CD14-positive monocyte (primary cell): ENCODE measurements around the gene MYRF. TPM values are rescaled to one million over a fixed set of nuclear protein-coding genes. Genes with fewer than 3 reads are reported as not detected.

Experiments used
- DNase-seq, 3 donors: peaks; one replicate each; pipeline ENCODE4 v3.0.0-alpha.2; 2011 to 2022
- H2AFZ ChIP-seq: 2 replicates; pipeline ENCODE4 v1.6.0; 2012; ENCODE audit warnings: mild to moderate bottlenecking, low read depth, low read length, inconsistent platforms; ENCODE audit not compliant: insufficient read depth, poor library complexity, severe bottlenecking
- H3K27ac ChIP-seq, 2 donors: 1 replicate in 1 of 2; 2 replicates in 1 of 2; pipeline ENCODE4 v1.5.1; 2012 to 2013; ENCODE audit warnings: low read length in 2 of 2, control low read depth in 1 of 2, inconsistent platforms in 1 of 2, low read depth in 1 of 2, mild to moderate bottlenecking in 1 of 2
- H3K27me3 ChIP-seq, 2 donors: one replicate each; pipeline versions ENCODE4 v1.6.0 to v1.6.1; 2011 to 2013; ENCODE audit warnings: low read length in 2 of 2; ENCODE audit not compliant: control insufficient read depth in 2 of 2, insufficient read depth in 2 of 2
- H3K36me3 ChIP-seq, 2 donors: replicated peaks in 1 of 2; 1 replicate in 1 of 2; 2 replicates in 1 of 2; pipeline versions ENCODE4 v1.5.1 to v1.6.1; 2012 to 2013; ENCODE audit warnings: low read length in 2 of 2, control low read depth in 1 of 2, inconsistent platforms in 1 of 2, mild to moderate bottlenecking in 1 of 2; ENCODE audit not compliant: insufficient read depth in 2 of 2, control insufficient read depth in 1 of 2
- H3K4me1 ChIP-seq, 2 donors: 1 replicate in 1 of 2; 2 replicates in 1 of 2; pipeline versions ENCODE4 v1.5.1 to v1.6.1; 2012 to 2013; ENCODE audit warnings: low read length in 2 of 2, control low read depth in 1 of 2, inconsistent platforms in 1 of 2, mild to moderate bottlenecking in 1 of 2, moderate library complexity in 1 of 2; ENCODE audit not compliant: insufficient read depth in 2 of 2, control insufficient read depth in 1 of 2
- H3K4me2 ChIP-seq: replicated peaks from 2 replicates; pipeline ENCODE3; 2012; ENCODE audit warnings: low read length, moderate library complexity, mild to moderate bottlenecking; ENCODE audit not compliant: poor library complexity, severe bottlenecking; ENCODE audit errors: extremely low read depth
- H3K4me3 ChIP-seq, 3 experiments: fragments of 200-600 bp in 1 of 3; sonication (generic) in 1 of 3; replicated peaks in 1 of 3; 1 replicate in 2 of 3; 2 replicates in 1 of 3; pipeline ENCODE4 v1.5.1; 2011 to 2013; ENCODE audit warnings: low read length in 3 of 3, mild to moderate bottlenecking in 3 of 3, control low read depth in 2 of 3, low read depth in 2 of 3, inconsistent platforms in 1 of 3, moderate library complexity in 1 of 3
- H3K79me2 ChIP-seq: 2 replicates; pipeline ENCODE4 v1.6.0; 2012; ENCODE audit warnings: mild to moderate bottlenecking, control low read depth, inconsistent platforms, low read length, moderate library complexity; ENCODE audit not compliant: insufficient read depth
- H3K9ac ChIP-seq: 2 replicates; pipeline ENCODE4 v1.6.0; 2017; ENCODE audit warnings: low read length, mild to moderate bottlenecking; ENCODE audit not compliant: insufficient read depth, poor library complexity, severe bottlenecking
- H3K9me3 ChIP-seq, 2 donors: replicated peaks in 1 of 2; 1 replicate in 1 of 2; 2 replicates in 1 of 2; pipeline versions ENCODE4 v1.5.1 to v1.6.1; 2012 to 2013; ENCODE audit warnings: low read length in 2 of 2, control low read depth in 1 of 2; ENCODE audit not compliant: control insufficient read depth in 1 of 2, insufficient read depth in 1 of 2
- H4K20me1 ChIP-seq: 2 replicates; pipeline ENCODE4 v1.6.0; 2012; ENCODE audit warnings: mild to moderate bottlenecking, low read length, control low read depth, moderate library complexity; ENCODE audit not compliant: insufficient read depth
- H3K27ac Mint-ChIP-seq, 7 donors: one replicate each; pipeline ENCODE4 v1.8.0; 2020; ENCODE audit warnings: mild to moderate bottlenecking in 7 of 7, mixed read lengths in 7 of 7, moderate library complexity in 6 of 7, inconsistent platforms in 2 of 7
- H3K27me3 Mint-ChIP-seq, 3 donors: one replicate each; pipeline ENCODE4 v1.8.0; 2021 to 2022; ENCODE audit warnings: low read depth in 3 of 3, mild to moderate bottlenecking in 3 of 3, mixed read lengths in 3 of 3, moderate library complexity in 3 of 3, inconsistent platforms in 1 of 3
- H3K36me3 Mint-ChIP-seq, 2 donors: one replicate each; pipeline ENCODE4 v1.8.0; 2020; ENCODE audit warnings: mixed read lengths in 2 of 2, inconsistent platforms in 1 of 2, mild to moderate bottlenecking in 1 of 2
- H3K4me1 Mint-ChIP-seq: one replicate; pipeline ENCODE4 v1.8.0; 2020; ENCODE audit warnings: mild to moderate bottlenecking, mixed read lengths
- H3K4me3 Mint-ChIP-seq, 2 donors: one replicate each; pipeline ENCODE4 v1.8.0; 2020; ENCODE audit warnings: mild to moderate bottlenecking in 2 of 2, mixed read lengths in 2 of 2, moderate library complexity in 1 of 2
- H3K9me3 Mint-ChIP-seq, 7 donors: one replicate each; pipeline ENCODE4 v1.8.0; 2020 to 2022; ENCODE audit warnings: mixed read lengths in 7 of 7, mild to moderate bottlenecking in 6 of 7, moderate library complexity in 6 of 7, inconsistent platforms in 2 of 7
- CTCF ChIP-seq: fragments of 200-600 bp; IDR thresholded peaks from one replicate; pipeline ENCODE4 v1.8.0; 2022; ENCODE audit warnings: antibody characterized with exemption, mild to moderate bottlenecking
- WGBS: methylation state at CpG from one replicate; pipeline ENCODE4 v1.1.5; 2013; ENCODE audit warnings: missing lambda C conversion rate; ENCODE audit not compliant: insufficient coverage; 5-methylcytosine and 5-hydroxymethylcytosine counted together
- intact Hi-C, 2 donors: fragments of 100-400 bp; cut with micrococcal nuclease; formaldehyde crosslinking; loops; one replicate each; pipeline versions ENCODE4 v1.15.0 to v1.15.1; 2023
- polyA plus RNA-seq, 3 donors: library from polyadenylated mRNA; depleted of rRNA in 1 of 3; unstranded in 2 of 3; stranded (reverse) in 1 of 3; fragments of 300-500 nt in 2 of 3; fragments of >200 nt in 1 of 3; fragmentation: Illumina TruSeq in 2 of 3; gene quantifications; 1 replicate in 2 of 3; 2 replicates in 1 of 3; pipeline ENCODE4 v1.2.3, GENCODE V29; 2012 to 2021

The MYRF gene
- polyA plus RNA-seq, 3 donors = 0.18 to 0.19 TPM; not detected in 1

DNA sequence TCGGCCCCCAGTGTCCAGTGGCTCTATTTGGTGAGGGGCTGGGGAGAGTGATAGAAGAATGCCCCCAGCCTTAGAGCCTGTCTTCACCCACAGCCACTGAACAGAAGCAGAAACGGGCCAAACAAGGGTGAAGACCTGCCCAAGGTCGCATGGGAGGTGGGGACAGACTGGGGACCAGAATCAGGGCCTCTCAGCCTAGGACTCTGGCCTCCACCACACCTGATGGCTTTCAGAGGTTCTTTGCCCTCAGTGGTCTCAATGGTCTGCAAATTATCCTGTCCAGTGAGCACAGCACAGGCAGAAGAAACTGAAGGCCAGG lies 4.5 kb upstream of the MYRF start:
- no peak overlapping the region for H3K9ac ChIP-seq
- peaks cover 8 to 22% of the 10 kb centered on the region in 2 donors for H3K4me1 ChIP-seq
- no peak overlapping the region for H3K4me3 Mint-ChIP-seq
- H3K27ac Mint-ChIP-seq = no peak overlapping the region
- intact Hi-C loops = no loop called here
- no peak overlapping the region for H3K4me3 ChIP-seq
- H3K27ac ChIP-seq = no peak overlapping the region
- no peak overlapping the region for H3K4me2 ChIP-seq
- no peak for DNase-seq
- TF ChIP-seq CTCF = peak; percentile 68
- peaks cover 2 to 10% of the 10 kb centered on the region in 2 donors for H3K36me3 ChIP-seq
- peaks cover 3 to 5% of the 10 kb centered on the region in 2 donors for H3K36me3 Mint-ChIP-seq
- peaks cover 0 to 2% (median 0%) of the 10 kb centered on the region in 7 donors for H3K9me3 Mint-ChIP-seq
- WGBS = 45% methylated on average over 2 of the region's 3 CpGs
- H3K79me2 ChIP-seq = no peaks in the 10 kb centered on the region
- H4K20me1 ChIP-seq = no peaks in the 10 kb centered on the region
- no peaks in the 10 kb centered on the region for H3K9me3 ChIP-seq
- H3K27me3 ChIP-seq = peaks cover 4 to 27% of the 10 kb centered on the region in 2 donors
- peaks cover 13 to 21% (median 18%) of the 10 kb centered on the region in 3 donors for H3K27me3 Mint-ChIP-seq
- peak overlapping the region; percentile 23 for H2AFZ ChIP-seq
- H3K4me1 Mint-ChIP-seq = peaks cover 6% of the 10 kb centered on the region

DNA sequence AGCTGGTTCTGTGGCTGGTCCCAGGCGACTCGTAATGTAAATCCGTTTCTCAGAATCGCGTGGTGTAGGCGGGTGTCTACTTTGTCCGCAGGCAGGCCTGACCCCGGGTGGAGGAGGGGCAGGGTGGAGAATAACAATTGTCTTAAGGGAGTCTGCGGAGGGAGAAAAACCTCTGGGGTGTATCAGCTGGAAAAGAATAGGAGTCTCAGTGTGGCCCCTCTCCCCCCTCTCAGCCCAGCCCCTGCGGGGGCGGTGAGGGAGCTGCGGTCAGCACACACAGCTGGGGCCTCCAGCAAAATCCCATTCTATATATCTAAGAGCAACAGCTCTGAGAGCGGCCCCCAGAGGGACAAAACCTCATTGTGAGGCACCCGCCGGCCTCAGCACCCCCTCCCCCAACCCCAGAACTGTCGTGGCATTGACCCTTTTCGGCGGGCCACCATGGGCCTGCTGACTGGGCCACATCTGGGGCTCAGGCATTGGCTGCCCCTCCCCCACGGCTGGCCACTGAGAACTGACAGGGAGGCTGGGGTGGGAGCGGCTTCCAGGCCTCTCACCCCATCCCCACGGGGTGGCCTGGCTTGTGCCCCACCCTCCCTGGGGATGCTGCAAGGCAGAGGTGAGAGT lies 2.7 kb upstream of the MYRF start:
- DNase-seq = no peak
- H3K4me1 Mint-ChIP-seq = peaks cover 6% of the 10 kb centered on the region
- peak overlapping the region in 1 of 7 donors; percentile 59 for H3K27ac Mint-ChIP-seq
- H3K79me2 ChIP-seq = no peaks in the 10 kb centered on the region
- peak overlapping the region in 1 of 2 donors; percentile 30 for H3K4me3 Mint-ChIP-seq
- H3K4me3 ChIP-seq = no peak overlapping the region
- H3K27me3 ChIP-seq = peaks cover 4 to 37% of the 10 kb centered on the region in 2 donors
- no peak overlapping the region for H2AFZ ChIP-seq
- H3K36me3 Mint-ChIP-seq = peaks cover 0 to 4% of the 10 kb centered on the region in 2 donors
- H3K9ac ChIP-seq = no peak overlapping the region
- no peak for TF ChIP-seq CTCF
- intact Hi-C loops = no loop called here
- 59% methylated on average over 8 of the region's 21 CpGs for WGBS
- peaks cover 23 to 34% (median 30%) of the 10 kb centered on the region in 3 donors for H3K27me3 Mint-ChIP-seq
- peaks cover 5 to 18% of the 10 kb centered on the region in 2 donors for H3K4me1 ChIP-seq
- no peak overlapping the region for H3K4me2 ChIP-seq
- H3K9me3 ChIP-seq = no peaks in the 10 kb centered on the region
- no peaks in the 10 kb centered on the region for H4K20me1 ChIP-seq
- no peak overlapping the region for H3K27ac ChIP-seq
- H3K9me3 Mint-ChIP-seq = peaks cover 0 to 6% (median 0%) of the 10 kb centered on the region in 7 donors
- H3K36me3 ChIP-seq = no peaks in the 10 kb centered on the region
